ENCODE measurements around the gene ALPI.
"Not testable (repeated sequence)": the region's sequence is repeated elsewhere in the genome, so short reads cannot be mapped to it uniquely, and the experiment has no call there.

DNA sequence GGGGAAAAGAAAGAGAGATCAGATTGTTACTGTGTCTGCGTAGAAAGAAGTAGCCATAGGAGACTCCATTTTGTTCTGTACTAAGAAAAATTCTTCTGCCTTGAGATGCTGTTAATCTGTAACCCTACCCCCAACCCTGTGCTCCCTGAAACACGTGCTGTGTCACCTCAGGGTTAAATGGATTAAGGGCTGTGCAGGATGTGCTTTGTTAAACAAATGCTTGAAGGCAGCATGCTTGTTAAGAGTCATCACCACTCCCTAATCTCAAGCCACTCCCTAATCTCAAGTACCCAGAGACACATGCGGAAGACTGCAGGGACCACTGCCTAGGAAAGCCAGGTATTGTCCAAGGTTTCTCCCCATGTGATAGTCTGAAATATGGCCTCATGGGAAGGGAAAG, 33.0 kb upstream of the ALPI start:
- TF ChIP-seq, protein P1, sequence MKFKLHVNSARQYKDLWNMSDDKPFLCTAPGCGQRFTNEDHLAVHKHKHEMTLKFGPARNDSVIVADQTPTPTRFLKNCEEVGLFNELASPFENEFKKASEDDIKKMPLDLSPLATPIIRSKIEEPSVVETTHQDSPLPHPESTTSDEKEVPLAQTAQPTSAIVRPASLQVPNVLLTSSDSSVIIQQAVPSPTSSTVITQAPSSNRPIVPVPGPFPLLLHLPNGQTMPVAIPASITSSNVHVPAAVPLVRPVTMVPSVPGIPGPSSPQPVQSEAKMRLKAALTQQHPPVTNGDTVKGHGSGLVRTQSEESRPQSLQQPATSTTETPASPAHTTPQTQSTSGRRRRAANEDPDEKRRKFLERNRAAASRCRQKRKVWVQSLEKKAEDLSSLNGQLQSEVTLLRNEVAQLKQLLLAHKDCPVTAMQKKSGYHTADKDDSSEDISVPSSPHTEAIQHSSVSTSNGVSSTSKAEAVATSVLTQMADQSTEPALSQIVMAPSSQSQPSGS (tag by site-specific recombination; IDR thresholded peaks at IDR 0.05; ENCODE audit: low read depth), result not testable (repeated sequence)
- not testable (repeated sequence) for TF ChIP-seq ZBTB44 (tag by site-specific recombination; IDR thresholded peaks at IDR 0.05); BCL11A (tag by site-specific recombination; IDR thresholded peaks at IDR 0.05; ENCODE audit: low read depth); ZNF202 (tag by site-specific recombination; IDR thresholded peaks at IDR 0.05; ENCODE audit: borderline replicate concordance); MZF1 (tag by site-specific recombination; IDR thresholded peaks at IDR 0.05; ENCODE audit: borderline replicate concordance); ZNF777 (tag by site-specific recombination; IDR thresholded peaks at IDR 0.05; ENCODE audit: borderline replicate concordance); TCF7L2 (IDR thresholded peaks at IDR 0.05; ENCODE audit: borderline replicate concordance, low read depth, low read length); ZFP3 (tag by site-specific recombination; IDR thresholded peaks at IDR 0.05; ENCODE audit: low read depth); ZNF274 (IDR thresholded peaks at IDR 0.05; ENCODE audit: low read length); ZNF274 (tag by site-specific recombination; IDR thresholded peaks at IDR 0.05; ENCODE audit: borderline replicate concordance); ZNF311 (tag by site-specific recombination; IDR thresholded peaks at IDR 0.05; ENCODE audit: borderline replicate concordance); ZNF514 (tag by site-specific recombination; IDR thresholded peaks at IDR 0.05)
- TF ChIP-seq, protein P2, sequence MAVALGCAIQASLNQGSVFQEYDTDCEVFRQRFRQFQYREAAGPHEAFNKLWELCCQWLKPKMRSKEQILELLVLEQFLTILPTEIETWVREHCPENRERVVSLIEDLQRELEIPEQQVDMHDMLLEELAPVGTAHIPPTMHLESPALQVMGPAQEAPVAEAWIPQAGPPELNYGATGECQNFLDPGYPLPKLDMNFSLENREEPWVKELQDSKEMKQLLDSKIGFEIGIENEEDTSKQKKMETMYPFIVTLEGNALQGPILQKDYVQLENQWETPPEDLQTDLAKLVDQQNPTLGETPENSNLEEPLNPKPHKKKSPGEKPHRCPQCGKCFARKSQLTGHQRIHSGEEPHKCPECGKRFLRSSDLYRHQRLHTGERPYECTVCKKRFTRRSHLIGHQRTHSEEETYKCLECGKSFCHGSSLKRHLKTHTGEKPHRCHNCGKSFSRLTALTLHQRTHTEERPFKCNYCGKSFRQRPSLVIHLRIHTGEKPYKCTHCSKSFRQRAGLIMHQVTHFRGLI (tag by site-specific recombination; IDR thresholded peaks at IDR 0.05), result not testable (repeated sequence)
- TF ChIP-seq, protein P3, sequence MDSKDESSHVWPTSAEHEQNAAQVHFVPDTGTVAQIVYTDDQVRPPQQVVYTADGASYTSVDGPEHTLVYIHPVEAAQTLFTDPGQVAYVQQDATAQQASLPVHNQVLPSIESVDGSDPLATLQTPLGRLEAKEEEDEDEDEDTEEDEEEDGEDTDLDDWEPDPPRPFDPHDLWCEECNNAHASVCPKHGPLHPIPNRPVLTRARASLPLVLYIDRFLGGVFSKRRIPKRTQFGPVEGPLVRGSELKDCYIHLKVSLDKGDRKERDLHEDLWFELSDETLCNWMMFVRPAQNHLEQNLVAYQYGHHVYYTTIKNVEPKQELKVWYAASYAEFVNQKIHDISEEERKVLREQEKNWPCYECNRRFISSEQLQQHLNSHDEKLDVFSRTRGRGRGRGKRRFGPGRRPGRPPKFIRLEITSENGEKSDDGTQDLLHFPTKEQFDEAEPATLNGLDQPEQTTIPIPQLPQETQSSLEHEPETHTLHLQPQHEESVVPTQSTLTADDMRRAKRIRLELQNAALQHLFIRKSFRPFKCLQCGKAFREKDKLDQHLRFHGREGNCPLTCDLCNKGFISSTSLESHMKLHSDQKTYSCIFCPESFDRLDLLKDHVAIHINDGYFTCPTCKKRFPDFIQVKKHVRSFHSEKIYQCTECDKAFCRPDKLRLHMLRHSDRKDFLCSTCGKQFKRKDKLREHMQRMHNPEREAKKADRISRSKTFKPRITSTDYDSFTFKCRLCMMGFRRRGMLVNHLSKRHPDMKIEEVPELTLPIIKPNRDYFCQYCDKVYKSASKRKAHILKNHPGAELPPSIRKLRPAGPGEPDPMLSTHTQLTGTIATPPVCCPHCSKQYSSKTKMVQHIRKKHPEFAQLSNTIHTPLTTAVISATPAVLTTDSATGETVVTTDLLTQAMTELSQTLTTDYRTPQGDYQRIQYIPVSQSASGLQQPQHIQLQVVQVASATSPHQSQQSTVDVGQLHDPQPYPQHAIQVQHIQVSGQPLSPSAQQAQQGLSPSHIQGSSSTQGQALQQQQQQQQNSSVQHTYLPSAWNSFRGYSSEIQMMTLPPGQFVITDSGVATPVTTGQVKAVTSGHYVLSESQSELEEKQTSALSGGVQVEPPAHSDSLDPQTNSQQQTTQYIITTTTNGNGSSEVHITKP (tag by site-specific recombination; IDR thresholded peaks at IDR 0.05), result not testable (repeated sequence)
- TF ChIP-seq, protein P4, sequence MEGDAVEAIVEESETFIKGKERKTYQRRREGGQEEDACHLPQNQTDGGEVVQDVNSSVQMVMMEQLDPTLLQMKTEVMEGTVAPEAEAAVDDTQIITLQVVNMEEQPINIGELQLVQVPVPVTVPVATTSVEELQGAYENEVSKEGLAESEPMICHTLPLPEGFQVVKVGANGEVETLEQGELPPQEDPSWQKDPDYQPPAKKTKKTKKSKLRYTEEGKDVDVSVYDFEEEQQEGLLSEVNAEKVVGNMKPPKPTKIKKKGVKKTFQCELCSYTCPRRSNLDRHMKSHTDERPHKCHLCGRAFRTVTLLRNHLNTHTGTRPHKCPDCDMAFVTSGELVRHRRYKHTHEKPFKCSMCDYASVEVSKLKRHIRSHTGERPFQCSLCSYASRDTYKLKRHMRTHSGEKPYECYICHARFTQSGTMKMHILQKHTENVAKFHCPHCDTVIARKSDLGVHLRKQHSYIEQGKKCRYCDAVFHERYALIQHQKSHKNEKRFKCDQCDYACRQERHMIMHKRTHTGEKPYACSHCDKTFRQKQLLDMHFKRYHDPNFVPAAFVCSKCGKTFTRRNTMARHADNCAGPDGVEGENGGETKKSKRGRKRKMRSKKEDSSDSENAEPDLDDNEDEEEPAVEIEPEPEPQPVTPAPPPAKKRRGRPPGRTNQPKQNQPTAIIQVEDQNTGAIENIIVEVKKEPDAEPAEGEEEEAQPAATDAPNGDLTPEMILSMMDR (tag by site-specific recombination; IDR thresholded peaks at IDR 0.05), result not testable (repeated sequence)
